Activated naive CD4-positive, alpha-beta T cell treated with anti-CD3 and anti-CD28 coated beads, Interleukin-2, amount 50 U/mL, for 72 hours (primary cell): ENCODE measurements around the gene SCN4B. TPM values are rescaled to one million over a fixed set of nuclear protein-coding genes. Genes with fewer than 3 reads are reported as not detected.

Source experiments
- total RNA-seq, 2 donors: library from RNA; stranded (reverse); gene quantifications; one replicate each; pipeline ENCODE4 v1.2.3, GENCODE V29; 2022

Gene SCN4B
- total RNA-seq, 2 donors from 2014 or later = 0.25 to 1.8 TPM

Other genes with a start within 250 kb of the SCN4B start
- 1 to 10 TPM in 1 of 2 donors, under 1 TPM in 1; 0.39 to 1.8 TPM for gene TMPRSS13, start 223.4 kb downstream of the SCN4B start, total RNA-seq
- 10 to 100 TPM; 31.6 to 32.2 TPM for gene IL10RA, start 166.4 kb downstream of the SCN4B start, total RNA-seq
- not detected for gene TMPRSS4, start 75.7 kb downstream of the SCN4B start, total RNA-seq
- not detected for gene SMIM35, start 65.9 kb downstream of the SCN4B start, total RNA-seq
- gene SCN2B, start 23.8 kb upstream of the SCN4B start, total RNA-seq = under 1 TPM in 1 of 2 donors, not detected in 1; 0.05 TPM
- 100 to 1,000 TPM; 125 to 239 TPM for gene JAML, start 72.2 kb upstream of the SCN4B start, total RNA-seq
- gene MPZL3, start 99.5 kb upstream of the SCN4B start, total RNA-seq = 10 to 100 TPM; 35.0 to 93.0 TPM
- 10 to 100 TPM; 39.4 to 64.1 TPM for gene MPZL2, start 111.5 kb upstream of the SCN4B start, total RNA-seq
- gene CD3E, start 151.9 kb upstream of the SCN4B start, total RNA-seq = 100 to 1,000 TPM; 371 to 455 TPM
- gene CD3D, start 189.9 kb upstream of the SCN4B start, total RNA-seq = 100 to 1,000 TPM; 337 to 341 TPM
- 100 to 1,000 TPM in 1 of 2 donors, 10 to 100 TPM in 1; 82.9 to 123 TPM for gene CD3G, start 191.5 kb upstream of the SCN4B start, total RNA-seq
- gene UBE4A, start 206.8 kb upstream of the SCN4B start, total RNA-seq = 10 to 100 TPM; 40.6 to 47.8 TPM
- 100 to 1,000 TPM; 231 to 249 TPM for gene ATP5MG, start 248.8 kb upstream of the SCN4B start, total RNA-seq